GM12874 (cell line): ENCODE results near the gene FKBP1A.

ENCODE experiments used
- TF ChIP-seq, protein P1 (sequence below): IDR thresholded peaks from 2 replicates; pipeline ENCODE4 v1.5.1; 2011; ENCODE audit warnings: low read depth, mild to moderate bottlenecking, control low read depth, low read length, moderate library complexity; ENCODE audit not compliant: insufficient read depth

The FKBP1A gene

DNA sequence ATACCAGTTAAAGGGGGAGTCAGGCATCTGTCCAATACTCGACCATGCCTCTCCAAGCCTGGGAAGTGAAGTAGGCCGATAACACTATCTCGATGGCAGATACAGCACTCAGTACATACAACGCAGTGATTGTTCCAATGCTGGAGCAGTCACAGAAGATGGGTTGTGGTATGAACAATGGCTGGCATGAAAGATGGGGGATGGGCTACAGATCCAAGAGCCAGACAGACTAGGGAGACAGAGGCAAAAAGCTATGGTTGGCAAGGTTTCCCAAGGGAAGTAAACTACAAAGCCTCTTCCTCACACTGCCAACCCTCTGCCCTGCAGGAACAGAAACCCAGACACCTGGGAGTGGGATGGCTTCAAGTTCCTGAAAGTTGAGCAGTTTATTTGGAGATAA, 19.2 kb downstream of the FKBP1A start:
- TF ChIP-seq, protein P1, sequence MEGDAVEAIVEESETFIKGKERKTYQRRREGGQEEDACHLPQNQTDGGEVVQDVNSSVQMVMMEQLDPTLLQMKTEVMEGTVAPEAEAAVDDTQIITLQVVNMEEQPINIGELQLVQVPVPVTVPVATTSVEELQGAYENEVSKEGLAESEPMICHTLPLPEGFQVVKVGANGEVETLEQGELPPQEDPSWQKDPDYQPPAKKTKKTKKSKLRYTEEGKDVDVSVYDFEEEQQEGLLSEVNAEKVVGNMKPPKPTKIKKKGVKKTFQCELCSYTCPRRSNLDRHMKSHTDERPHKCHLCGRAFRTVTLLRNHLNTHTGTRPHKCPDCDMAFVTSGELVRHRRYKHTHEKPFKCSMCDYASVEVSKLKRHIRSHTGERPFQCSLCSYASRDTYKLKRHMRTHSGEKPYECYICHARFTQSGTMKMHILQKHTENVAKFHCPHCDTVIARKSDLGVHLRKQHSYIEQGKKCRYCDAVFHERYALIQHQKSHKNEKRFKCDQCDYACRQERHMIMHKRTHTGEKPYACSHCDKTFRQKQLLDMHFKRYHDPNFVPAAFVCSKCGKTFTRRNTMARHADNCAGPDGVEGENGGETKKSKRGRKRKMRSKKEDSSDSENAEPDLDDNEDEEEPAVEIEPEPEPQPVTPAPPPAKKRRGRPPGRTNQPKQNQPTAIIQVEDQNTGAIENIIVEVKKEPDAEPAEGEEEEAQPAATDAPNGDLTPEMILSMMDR, result no peak

DNA sequence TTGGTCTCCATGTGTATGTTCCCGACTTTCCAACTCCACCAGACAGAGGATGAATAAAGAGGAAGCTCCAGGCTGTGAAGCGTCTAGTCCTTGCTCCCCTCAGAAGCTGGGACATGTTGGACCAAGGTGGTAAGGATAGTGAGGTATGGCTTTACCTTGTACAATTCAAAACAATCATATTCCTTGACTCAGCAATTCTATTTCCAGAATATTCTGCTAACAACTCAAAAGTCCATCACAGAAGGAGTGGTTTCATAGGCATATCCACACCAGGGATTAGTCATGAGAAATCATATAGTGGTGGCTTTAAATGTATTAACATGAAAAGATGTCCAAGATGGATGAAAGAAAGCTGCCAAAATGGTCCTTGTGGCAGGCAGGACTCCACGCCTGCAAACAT, 19.8 kb downstream of the FKBP1A start:
- TF ChIP-seq, protein P1, result no peak

DNA sequence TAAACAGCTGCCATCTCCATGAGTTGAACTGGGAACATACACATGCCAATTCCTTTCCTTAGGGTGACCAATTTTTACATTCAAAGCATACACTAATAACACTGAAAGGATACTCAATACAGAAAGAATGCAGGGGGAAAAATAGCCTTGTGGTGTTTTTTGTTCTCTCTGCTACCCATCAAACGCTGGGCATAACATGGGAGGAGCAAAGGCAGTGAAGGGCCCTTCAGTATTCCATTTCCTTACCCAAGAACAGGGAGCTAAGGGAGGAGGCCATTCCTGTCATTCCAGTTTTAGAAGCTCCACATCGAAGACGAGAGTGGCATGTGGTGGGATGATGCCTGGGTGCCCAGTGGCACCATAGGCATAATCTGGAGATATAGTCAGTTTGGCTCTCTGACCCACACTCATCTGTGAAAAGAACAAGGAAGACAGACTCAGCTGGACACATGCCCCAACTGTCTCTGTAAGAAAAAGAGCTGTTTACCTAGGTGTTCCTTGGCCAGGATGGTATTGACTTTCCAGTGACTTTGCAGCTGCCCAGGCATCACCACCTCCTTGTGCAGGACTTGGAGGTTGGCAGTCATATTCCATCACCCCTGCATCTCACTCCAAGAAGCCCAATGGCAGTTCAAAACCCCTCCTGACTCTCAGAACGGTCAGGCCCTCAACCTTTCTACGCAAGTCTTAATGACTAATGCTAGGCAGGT, 20.9 kb downstream of the FKBP1A start:
- TF ChIP-seq, protein P1, result no peak

DNA sequence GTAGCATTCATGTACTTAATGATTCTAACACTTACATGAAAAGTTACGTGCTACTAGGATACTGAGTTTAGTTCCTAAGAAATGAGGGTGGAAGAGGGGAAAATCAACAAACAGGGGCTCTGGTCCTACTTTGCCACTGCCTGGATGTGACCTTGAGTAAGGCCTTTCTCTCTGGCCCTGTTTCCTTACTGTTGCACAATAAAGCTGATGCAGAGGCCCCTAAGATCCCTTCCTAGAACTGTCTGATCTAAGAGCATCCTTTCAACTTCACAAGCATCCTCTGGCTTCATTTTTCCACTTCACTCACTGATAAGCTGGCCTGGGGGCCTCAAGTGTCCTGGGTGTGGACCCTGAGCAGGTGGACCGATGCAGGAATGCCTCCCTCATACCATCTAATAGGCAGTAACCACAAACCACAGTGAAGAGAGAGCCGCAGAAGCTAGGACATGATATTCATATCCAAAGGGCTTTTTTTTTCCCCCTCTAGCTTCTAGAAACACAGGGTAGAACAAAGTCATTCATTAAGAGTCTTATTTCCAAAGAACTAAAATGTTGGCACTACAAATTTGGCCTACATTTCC, 21.6 kb downstream of the FKBP1A start:
- TF ChIP-seq, protein P1, result no peak

DNA sequence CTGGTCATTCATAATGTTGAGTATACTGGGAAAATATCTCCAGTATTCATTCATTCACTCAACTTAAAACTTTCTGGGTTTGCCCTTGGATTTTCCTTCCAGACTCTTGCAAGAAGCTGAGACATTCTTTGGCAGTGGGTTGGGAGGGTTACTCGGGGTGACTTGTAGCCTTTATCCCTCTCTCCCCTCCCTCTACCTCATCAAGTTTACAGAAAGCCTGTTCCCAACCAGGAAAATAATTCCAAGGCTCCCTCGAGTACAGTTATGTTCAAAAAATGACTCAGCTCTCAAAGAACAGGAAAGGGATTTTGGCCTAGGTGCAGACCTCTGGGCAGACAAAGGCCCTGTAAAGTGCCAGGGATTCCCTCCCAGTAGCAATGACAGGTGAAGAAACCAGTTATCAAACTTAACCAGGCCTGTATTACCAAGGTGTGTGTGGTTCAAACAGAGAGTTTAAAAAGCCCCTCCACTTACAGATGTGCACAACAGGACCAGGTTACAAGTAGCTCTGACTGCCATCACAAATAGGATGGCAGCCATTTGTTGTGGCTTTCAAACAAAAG, 22.2 kb downstream of the FKBP1A start:
- TF ChIP-seq, protein P1, result no peak

DNA sequence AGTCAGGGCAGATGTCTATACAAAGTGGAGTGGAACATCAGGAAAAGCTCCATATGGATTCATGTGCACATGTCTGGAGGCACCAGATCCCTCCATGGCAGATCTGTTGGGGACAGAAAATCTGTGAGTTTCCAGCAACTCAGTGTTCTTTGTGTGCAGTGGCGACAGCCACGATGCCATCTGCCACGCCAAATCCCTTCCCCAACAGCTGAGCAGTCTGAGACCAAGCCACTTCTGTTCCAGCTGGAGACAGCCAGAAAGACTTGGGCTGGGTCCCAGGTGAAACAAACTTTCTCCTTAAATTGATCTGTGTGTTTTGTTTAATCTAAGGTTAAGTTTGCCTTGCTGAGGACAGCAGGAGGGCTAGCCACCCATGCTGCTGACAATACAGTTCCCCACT, 22.9 kb downstream of the FKBP1A start:
- TF ChIP-seq, protein P1, result no peak

DNA sequence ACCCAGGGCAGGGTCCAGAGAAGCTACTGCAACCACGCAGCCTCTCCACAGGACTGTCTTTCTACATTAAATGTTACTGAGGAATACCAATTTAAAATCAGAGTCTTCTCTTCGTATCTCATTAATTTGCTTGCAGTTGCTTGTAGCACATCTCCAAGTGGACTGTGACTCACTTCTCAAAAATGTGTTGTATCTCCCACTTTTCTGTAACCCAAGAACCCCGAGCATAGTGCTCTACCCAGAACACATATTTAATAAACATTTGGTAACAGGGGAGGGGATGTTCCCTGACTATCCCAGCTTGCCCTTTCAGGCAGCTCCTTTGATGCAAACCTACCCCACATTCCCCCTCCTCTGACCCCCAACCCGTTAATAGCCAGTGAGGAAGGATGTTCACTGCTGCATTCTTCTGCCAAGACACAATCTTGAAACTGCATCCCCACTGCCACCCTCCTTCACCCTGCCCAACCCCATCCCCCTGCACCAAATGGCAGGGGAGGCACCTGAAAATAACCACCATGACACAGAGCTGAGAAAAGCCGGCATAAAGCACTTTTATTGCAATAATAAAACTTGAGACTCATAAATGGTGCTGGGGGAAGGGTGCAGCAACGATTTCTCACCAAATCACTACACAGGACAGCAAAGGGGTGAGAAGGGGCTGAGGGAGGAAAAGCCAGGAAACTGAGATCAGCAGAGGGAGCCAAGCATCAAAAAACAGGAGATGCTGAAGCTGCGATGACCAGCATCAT, 24.2 kb downstream of the FKBP1A start:
- TF ChIP-seq, protein P1, result no peak
